Limb (tissue), 2 donors: ENCODE data around the gene N4BP3.
"Not testable (repeated sequence)": the region's sequence is repeated elsewhere in the genome, so short reads cannot be mapped to it uniquely, and the experiment has no call there.

Experiments used
- DNase-seq, 2 donors: peaks; one replicate each; pipeline ENCODE4 v3.0.0-alpha.2; 2016; ENCODE audit errors: extremely low spot score in 2 of 2

Gene N4BP3

GRCh38 chr5:178113141-178113787 is at the start of gene N4BP3:
Gene N4BP3 (plus strand): TSS chr5:178113532. CDS start chr5:178119584, 6,052 bp downstream.
- peak; percentile 56 to 82 for DNase-seq

GRCh38 chr5:178067755-178068154 is 45.6 kb upstream of the N4BP3 start:
- no peak for DNase-seq

- peak; percentile 17 to 66 for DNase-seq
Observed at GRCh38 chr5:178068293-178068692, 45.0 kb upstream of the N4BP3 start.

GRCh38 chr5:178069909-178070308 is 43.4 kb upstream of the N4BP3 start:
- DNase-seq, result no peak

GRCh38 chr5:178071108-178071507 is 42.2 kb upstream of the N4BP3 start:
- no peak for DNase-seq

GRCh38 chr5:178072749-178073148 is 40.6 kb upstream of the N4BP3 start:
- DNase-seq, result no peak

- DNase-seq, result no peak
Observed at GRCh38 chr5:178074266-178074952, 38.9 kb upstream of the N4BP3 start.

- not testable (repeated sequence) for DNase-seq
Observed at GRCh38 chr5:178076965-178077364, 36.4 kb upstream of the N4BP3 start.

- DNase-seq, result no peak
Observed at GRCh38 chr5:178077751-178078150, 35.6 kb upstream of the N4BP3 start.

- no peak for DNase-seq
Observed at GRCh38 chr5:178078197-178079010, 34.9 kb upstream of the N4BP3 start.

- no peak for DNase-seq
Observed at GRCh38 chr5:178080056-178080455, 33.3 kb upstream of the N4BP3 start.

- DNase-seq, result no peak
Observed at GRCh38 chr5:178080618-178081410, 32.5 kb upstream of the N4BP3 start.

- no peak for DNase-seq
Observed at GRCh38 chr5:178081571-178082243, 31.6 kb upstream of the N4BP3 start.

- no peak for DNase-seq
Observed at GRCh38 chr5:178083922-178084321, 29.4 kb upstream of the N4BP3 start.

- DNase-seq, result no peak
Observed at GRCh38 chr5:178085316-178085715, 28.0 kb upstream of the N4BP3 start.

- DNase-seq, result no peak
Observed at GRCh38 chr5:178086266-178086665, 27.1 kb upstream of the N4BP3 start.

GRCh38 chr5:178087199-178087598 is 26.1 kb upstream of the N4BP3 start:
- not testable (repeated sequence) for DNase-seq

- DNase-seq, result no peak
Observed at GRCh38 chr5:178090856-178091255, 22.5 kb upstream of the N4BP3 start.

GRCh38 chr5:178093134-178093533 is 20.2 kb upstream of the N4BP3 start:
- no peak for DNase-seq

GRCh38 chr5:178094345-178094744 is 19.0 kb upstream of the N4BP3 start:
- DNase-seq, result no peak

GRCh38 chr5:178098685-178099084 is 14.6 kb upstream of the N4BP3 start:
- DNase-seq, result no peak
